ENCODE measurements around the gene RARB. TPM values are rescaled to one million over a fixed set of nuclear protein-coding genes. Genes with fewer than 3 reads are reported as not detected.

The RARB gene
- total RNA-seq, 3 donors from 2014 or later, result 0.18 TPM; not detected in 2

DNA sequence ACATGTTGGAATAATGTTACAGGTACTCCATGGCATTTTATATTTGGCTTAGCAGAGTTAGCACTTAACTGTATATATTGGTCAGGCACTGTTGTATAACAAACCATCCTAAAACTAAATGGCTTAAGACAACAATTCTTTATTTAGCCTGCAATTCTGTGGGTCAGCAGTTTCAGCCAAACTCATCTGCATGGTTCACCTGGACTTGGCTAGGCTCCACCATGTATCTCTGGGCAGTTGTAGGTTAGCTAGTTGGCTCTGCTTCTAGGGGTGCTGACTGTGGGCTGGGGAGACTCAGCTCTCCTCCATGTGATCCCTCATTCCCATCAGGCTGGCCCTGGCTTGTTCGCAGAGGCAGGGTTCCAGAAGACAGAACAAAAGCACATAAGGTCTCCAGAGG, 34.4 kb downstream of the RARB start:
- H3K9me3 Mint-ChIP-seq, result no peaks in the 10 kb centered on the region
- H3K4me1 Mint-ChIP-seq (ENCODE audit: low read depth), result no peaks in the 10 kb centered on the region
- no peaks in the 10 kb centered on the region for H3K27me3 Mint-ChIP-seq (ENCODE audit: low read depth)
- no peak for ATAC-seq
- no peak for DNase-seq
- H3K36me3 Mint-ChIP-seq (ENCODE audit: insufficient read depth), result no peaks in the 10 kb centered on the region
- no peak overlapping the region for H3K4me3 Mint-ChIP-seq

DNA sequence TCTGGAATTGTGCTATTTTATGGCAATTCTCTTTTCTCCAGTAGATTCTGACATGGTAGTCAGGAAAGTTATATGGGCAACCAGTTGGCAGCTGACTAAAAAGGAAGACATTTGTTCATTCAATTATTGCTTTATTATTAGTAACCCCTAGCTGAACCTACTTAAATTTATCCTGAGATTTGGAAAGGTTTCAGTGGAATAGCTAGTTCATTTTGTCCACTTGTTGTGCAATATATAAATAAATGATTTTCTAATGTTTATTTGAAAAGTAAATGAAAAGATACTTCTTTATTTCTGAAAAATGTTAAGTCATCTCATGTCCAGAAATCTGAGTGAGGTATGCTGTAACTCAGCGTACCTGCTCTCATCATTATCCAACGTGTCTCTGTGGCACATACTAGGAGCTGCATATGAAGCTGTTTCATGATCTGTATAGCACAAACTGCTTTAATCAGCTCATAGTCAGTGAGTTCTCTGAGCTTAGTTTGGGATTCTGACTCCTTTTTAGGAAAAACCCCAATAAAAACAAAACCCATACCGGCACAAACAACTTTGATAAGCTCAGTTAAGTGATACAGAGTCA, 35.9 kb downstream of the RARB start:
- Mint-ChIP-seq H3K9me3 (no peaks in the 10 kb centered on the region), H3K4me1 (ENCODE audit: low read depth) (no peaks in the 10 kb centered on the region), H3K4me3 (no peak overlapping the region), H3K27me3 (ENCODE audit: low read depth) (no peaks in the 10 kb centered on the region), H3K36me3 (ENCODE audit: insufficient read depth) (no peaks in the 10 kb centered on the region)
- no peak for DNase-seq
- no peak for ATAC-seq

DNA sequence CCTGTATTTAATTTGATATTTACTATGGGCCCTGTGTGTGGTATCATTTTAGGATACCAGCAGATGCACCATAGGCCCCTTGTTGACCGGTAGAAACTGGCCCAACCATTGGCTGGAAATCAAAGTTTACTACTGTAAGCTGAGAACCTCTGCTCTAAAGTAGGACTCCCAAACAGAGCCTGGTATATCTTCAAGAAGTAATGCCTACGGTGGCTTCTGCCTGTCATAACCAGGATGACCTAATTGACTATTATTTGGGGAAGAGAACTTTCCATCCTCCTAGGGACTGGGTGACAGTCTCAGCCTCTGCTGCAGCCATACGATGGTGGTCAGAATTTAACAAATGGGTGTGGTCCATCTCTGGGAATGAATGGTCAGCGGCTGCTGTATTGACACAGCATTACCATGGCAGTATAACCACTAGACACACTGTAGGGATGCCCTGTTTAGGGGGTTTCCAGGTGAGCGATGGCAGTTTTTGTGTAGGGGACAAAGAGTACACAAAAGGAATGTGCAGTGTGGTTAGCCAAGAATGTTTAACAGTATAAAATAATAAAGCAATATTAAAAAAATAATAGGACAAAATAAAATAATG, 37.3 kb downstream of the RARB start:
- H3K4me3 Mint-ChIP-seq, result no peak overlapping the region
- no peaks in the 10 kb centered on the region for H3K36me3 Mint-ChIP-seq (ENCODE audit: insufficient read depth)
- H3K4me1 Mint-ChIP-seq (ENCODE audit: low read depth), result no peaks in the 10 kb centered on the region
- ATAC-seq (no peak), DNase-seq (no peak)
- H3K27me3 Mint-ChIP-seq (ENCODE audit: low read depth), result peaks cover 1% of the 10 kb centered on the region
- no peaks in the 10 kb centered on the region for H3K9me3 Mint-ChIP-seq

DNA sequence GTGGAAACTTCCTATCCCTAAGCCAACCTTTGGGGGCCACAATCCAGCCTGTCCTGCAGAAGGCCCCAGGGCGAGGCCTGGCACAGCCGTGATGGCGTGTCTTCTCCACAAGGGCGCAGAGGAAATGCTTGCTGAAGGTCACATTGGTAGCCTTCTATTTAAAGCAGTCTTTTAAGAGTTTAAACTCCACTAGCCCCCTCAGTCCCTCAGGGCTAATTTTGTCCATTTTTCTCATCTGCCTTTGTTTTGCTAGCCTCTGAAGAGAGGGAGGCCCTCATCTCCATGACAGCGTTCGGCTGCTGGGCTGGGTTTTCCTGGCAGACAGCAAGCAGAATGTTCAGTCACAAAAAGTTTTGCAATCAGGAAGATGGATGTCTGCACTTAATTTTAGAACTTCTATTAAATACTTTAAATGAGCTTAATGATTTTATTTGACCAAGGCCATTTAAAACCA, 40.8 kb downstream of the RARB start:
- Mint-ChIP-seq H3K36me3 (ENCODE audit: insufficient read depth) (no peaks in the 10 kb centered on the region), H3K4me3 (no peak overlapping the region), H3K4me1 (ENCODE audit: low read depth) (peaks cover 3% of the 10 kb centered on the region), H3K27me3 (ENCODE audit: low read depth) (peaks cover 5% of the 10 kb centered on the region), H3K9me3 (no peaks in the 10 kb centered on the region)
- ATAC-seq (no peak), DNase-seq (no peak)

DNA sequence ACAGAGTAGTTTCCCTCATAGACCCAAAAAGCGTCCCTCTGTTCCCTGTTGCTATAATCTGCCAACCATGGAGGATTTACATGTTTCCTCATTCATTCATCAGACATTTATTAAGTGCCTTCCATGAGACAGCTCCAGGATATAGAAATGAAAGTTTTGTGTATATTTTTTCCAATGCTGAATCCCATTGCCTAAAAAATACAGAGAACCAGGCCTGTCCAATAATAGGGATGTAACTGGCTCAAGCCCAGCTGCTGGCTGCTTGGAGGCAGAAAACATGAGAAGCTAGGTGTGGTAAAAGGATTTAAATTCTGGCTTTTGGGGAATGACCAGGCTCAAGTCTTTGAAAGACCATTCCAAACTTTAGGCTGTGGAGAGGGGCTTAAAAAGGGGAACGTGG, 41.5 kb downstream of the RARB start:
- Mint-ChIP-seq H3K36me3 (ENCODE audit: insufficient read depth) (no peaks in the 10 kb centered on the region), H3K9me3 (no peaks in the 10 kb centered on the region), H3K27me3 (ENCODE audit: low read depth) (peaks cover 5% of the 10 kb centered on the region), H3K4me3 (no peak overlapping the region), H3K4me1 (ENCODE audit: low read depth) (peaks cover 3% of the 10 kb centered on the region)
- DNase-seq (no peak), ATAC-seq (no peak)

DNA sequence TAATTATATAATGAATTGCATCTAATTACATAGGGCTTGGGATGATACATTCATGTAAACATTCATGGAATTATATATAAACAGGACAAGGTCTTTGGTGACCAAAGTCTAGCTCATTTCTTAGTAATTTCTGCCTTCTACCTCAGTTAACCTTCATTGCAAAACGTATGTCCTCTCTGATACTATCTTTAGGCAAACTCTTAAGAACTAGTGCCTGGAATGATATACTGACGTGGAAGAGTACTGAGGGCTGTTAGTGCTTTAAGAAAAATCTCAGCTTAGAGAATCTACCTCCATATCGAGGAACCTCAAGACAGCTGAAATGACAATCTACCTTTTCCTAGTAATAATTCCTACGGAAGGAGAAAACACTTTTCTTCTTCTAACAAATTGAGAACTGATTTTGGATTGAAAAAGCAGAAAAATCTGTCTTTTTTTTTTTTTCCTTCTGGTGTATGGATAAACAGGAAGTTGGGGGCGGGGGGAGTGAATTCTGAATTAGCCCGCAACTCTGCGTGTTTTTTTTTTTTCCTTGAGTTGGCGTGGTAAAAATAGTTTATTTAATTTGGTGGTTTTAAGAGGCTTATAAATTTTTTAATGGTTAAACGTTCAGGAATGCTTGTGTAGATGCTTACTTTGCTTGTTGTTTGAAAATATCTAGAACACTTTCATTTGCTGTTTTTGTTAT, 43.2 kb downstream of the RARB start:
- DNase-seq (no peak), ATAC-seq (no peak)
- Mint-ChIP-seq H3K27me3 (ENCODE audit: low read depth) (peaks cover 5% of the 10 kb centered on the region), H3K36me3 (ENCODE audit: insufficient read depth) (no peaks in the 10 kb centered on the region), H3K9me3 (no peaks in the 10 kb centered on the region), H3K4me3 (no peak overlapping the region), H3K4me1 (ENCODE audit: low read depth) (peaks cover 3% of the 10 kb centered on the region)

DNA sequence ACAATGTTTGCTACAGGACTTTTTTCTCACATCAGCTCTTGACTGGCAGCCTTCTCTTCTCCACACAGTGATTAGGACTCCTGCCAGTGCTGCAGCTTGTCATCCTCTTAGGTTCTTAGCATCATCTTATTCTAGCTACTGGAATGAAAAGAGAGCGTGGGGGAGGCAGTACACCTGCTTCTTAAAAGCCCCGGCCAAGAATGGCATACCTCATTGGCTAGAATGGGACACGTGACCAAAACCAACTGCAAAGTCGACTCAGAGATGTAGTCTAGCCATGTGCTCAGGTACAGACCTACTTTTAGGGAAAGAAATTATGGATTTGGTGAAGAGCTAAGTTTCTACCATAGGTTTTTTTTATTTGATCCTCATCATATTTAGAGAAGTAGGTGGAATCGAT, 44.1 kb downstream of the RARB start:
- Mint-ChIP-seq H3K4me1 (ENCODE audit: low read depth) (peaks cover 3% of the 10 kb centered on the region), H3K27me3 (ENCODE audit: low read depth) (peaks cover 5% of the 10 kb centered on the region), H3K9me3 (no peaks in the 10 kb centered on the region), H3K36me3 (ENCODE audit: insufficient read depth) (no peaks in the 10 kb centered on the region), H3K4me3 (no peak overlapping the region)
- no peak for DNase-seq
- ATAC-seq, result no peak

DNA sequence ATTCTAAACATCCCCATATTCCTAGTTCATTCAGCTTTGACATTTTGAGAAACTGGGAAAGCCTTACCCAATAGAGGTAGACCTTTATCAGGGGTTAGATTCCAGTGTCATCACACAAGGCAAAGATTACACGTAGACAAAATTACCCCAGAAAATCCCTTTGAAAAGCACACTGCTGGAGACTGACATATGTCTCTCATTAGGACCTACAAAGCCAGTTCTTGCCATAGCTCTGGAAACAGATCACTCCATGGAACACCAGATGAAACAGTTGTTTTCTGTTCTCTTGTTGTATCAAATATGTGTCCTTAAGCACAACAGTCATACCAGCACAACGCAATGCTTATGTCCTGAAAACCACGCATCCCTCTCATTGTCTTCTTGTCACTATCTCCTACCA, 44.7 kb downstream of the RARB start:
- Mint-ChIP-seq H3K36me3 (ENCODE audit: insufficient read depth) (no peaks in the 10 kb centered on the region), H3K27me3 (ENCODE audit: low read depth) (peaks cover 5% of the 10 kb centered on the region), H3K9me3 (no peaks in the 10 kb centered on the region), H3K4me1 (ENCODE audit: low read depth) (peaks cover 3% of the 10 kb centered on the region), H3K4me3 (no peak overlapping the region)
- DNase-seq, result no peak
- no peak for ATAC-seq

DNA sequence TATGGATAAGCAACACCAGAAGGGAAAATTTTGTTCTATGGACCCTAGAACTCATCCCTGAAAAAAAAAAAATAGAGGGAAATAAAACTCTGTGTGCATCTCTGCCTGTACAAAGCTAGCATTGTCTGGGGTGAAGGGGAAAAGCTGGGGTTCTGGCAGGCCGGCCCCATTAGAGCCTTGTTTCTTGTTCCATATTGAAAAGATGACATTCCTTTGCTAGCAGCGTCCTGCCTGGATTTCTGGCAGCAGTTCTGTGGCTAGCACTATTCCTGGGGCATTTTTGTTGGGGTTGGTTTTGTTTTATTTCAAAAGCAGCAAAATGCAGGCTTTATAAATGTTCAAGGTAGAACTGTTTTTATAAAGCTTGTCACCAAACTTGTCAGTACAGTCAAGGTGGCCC, 45.2 kb downstream of the RARB start:
- no peaks in the 10 kb centered on the region for H3K9me3 Mint-ChIP-seq
- no peak for ATAC-seq

DNA sequence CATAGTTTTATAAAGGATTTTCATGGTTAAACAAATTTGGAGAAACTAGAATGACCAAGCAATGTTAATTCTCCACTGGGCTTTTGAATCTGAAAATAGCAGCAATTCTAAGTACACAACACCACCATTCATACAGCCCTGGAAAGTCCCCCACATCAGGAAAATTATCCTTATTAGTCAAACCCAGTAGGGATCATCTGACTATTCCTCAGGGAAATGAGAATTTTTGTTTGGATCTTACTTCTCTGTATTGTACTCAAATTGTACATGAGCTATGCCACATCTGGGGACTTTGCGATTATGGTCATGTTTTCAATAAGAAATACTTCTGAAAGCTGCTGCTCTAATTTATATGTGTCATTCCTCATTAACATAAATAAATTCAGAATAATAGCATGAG, 46.0 kb downstream of the RARB start:
- ATAC-seq (no peak), DNase-seq (no peak)
- H3K4me3 Mint-ChIP-seq, result no peak overlapping the region
- H3K9me3 Mint-ChIP-seq, result no peaks in the 10 kb centered on the region
- H3K36me3 Mint-ChIP-seq (ENCODE audit: insufficient read depth), result no peaks in the 10 kb centered on the region
- peaks cover 3% of the 10 kb centered on the region for H3K4me1 Mint-ChIP-seq (ENCODE audit: low read depth)
- peaks cover 5% of the 10 kb centered on the region for H3K27me3 Mint-ChIP-seq (ENCODE audit: low read depth)

More for the DNA sequence above, 45.2 kb downstream of the RARB start:
- H3K36me3 Mint-ChIP-seq (ENCODE audit: insufficient read depth), result no peaks in the 10 kb centered on the region
- H3K4me1 Mint-ChIP-seq (ENCODE audit: low read depth), result peaks cover 3% of the 10 kb centered on the region
- H3K4me3 Mint-ChIP-seq, result no peak overlapping the region
- H3K27me3 Mint-ChIP-seq (ENCODE audit: low read depth), result peaks cover 5% of the 10 kb centered on the region
- no peak for DNase-seq

DNA sequence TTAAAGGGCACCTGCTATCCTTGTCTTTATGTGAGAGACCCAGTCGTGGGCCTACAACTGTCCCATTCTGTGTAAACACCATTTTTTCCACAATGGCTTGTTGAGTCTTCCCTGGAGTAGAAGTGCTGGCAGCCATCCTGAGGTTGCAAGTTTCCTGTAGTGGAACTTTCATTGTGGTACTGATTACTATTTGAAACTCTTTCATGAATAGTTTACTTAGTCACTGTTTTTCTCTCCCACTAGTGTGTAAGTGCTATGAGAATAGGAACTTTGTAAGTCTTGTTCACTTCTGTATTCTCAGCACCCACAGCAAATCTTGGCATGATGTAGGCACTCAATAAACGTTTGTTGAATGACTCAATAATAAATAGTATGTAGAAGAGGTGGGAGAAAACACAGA, 48.6 kb downstream of the RARB start:
- H3K36me3 Mint-ChIP-seq (ENCODE audit: insufficient read depth), result no peaks in the 10 kb centered on the region
- H3K9me3 Mint-ChIP-seq, result no peaks in the 10 kb centered on the region
- DNase-seq, result no peak
- no peak overlapping the region for H3K4me3 Mint-ChIP-seq
- H3K27me3 Mint-ChIP-seq (ENCODE audit: low read depth), result peaks cover 6% of the 10 kb centered on the region
- H3K4me1 Mint-ChIP-seq (ENCODE audit: low read depth), result no peaks in the 10 kb centered on the region
- no peak for ATAC-seq

DNA sequence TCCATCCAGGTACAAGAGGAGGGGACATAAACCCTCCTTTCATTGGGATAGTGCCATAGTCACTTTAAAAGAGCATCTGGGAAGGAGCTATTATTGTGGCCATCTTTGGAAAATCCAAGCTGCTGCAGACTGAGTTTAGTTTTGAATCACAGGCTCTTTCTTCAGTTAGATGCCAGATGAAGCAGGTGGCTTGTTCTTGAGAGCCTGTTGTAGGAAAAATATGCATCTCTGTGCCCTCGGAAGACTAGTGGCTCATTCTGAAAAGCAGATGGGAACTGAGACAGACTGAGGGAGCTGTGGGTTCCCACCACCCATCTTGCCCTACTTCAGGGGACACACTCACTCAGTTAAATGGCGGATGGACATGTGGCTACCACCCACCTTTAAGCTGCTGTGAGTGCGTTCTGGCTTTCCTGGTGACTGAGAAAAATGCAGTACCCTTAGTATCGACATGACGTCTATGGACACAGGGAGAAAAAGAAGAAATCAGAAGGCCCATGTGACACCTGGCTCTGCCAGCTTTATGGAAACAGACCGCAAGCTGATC, 50.2 kb downstream of the RARB start:
- Mint-ChIP-seq H3K9me3 (no peaks in the 10 kb centered on the region), H3K4me1 (ENCODE audit: low read depth) (no peaks in the 10 kb centered on the region), H3K27me3 (ENCODE audit: low read depth) (peaks cover 8% of the 10 kb centered on the region), H3K4me3 (no peak overlapping the region), H3K36me3 (ENCODE audit: insufficient read depth) (no peaks in the 10 kb centered on the region)
- DNase-seq (no peak), ATAC-seq (no peak)

DNA sequence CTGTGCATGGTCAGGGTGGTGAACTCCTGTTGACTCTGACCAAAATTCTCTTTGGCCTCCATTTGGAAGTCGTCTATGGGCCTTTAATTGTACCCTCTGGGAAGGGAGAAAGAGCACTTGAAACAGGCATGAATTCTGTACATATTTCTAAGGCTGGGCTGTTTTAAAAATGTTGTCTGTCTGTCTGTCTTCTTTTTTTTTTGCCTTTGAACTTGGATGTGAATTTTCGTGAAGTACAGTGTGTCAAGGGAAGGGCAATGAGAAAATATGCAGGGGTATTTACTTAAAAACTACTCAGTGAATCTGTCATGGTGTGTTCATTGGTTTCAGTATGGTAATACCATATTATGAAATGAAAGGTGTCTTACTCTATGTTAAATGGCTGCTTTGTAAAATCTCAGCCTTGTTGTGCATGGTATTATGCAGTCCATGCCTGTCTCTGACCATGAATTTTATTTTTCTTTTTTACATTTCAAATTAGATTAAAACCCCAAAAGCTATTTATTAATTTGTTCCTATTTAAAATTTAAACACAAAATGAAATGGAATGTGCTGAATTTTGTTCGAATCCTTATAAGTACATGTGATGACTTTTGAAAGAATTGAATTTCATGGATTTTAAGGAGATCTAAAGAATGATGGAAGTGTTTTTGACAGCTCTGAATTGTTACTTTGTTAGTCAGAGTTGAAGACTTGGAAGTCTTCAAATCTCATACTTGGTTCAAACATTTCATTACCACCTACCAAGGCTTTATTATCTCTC, 51.1 kb downstream of the RARB start:
- H3K4me3 Mint-ChIP-seq, result no peak overlapping the region
- H3K36me3 Mint-ChIP-seq (ENCODE audit: insufficient read depth), result no peaks in the 10 kb centered on the region
- no peaks in the 10 kb centered on the region for H3K9me3 Mint-ChIP-seq
- no peaks in the 10 kb centered on the region for H3K4me1 Mint-ChIP-seq (ENCODE audit: low read depth)
- DNase-seq (no peak), ATAC-seq (no peak)
- H3K27me3 Mint-ChIP-seq (ENCODE audit: low read depth), result peaks cover 4% of the 10 kb centered on the region

DNA sequence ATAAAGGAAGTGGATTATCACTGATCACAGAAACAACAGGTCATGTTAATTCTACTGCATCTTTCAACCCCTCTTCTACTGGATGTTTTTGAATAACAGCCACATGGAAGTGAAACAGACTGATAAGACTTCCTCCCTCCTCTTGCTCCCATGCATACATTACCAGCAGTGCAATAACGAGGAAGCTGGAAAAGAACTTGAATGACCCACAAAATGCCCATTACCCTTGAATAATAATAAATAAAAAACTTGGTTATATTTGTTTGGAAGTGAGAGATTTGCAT, 51.6 kb downstream of the RARB start:
- H3K4me1 Mint-ChIP-seq (ENCODE audit: low read depth), result no peaks in the 10 kb centered on the region
- H3K4me3 Mint-ChIP-seq, result no peak overlapping the region
- H3K36me3 Mint-ChIP-seq (ENCODE audit: insufficient read depth), result no peaks in the 10 kb centered on the region
- ATAC-seq (no peak), DNase-seq (no peak)
- no peaks in the 10 kb centered on the region for H3K9me3 Mint-ChIP-seq
- H3K27me3 Mint-ChIP-seq (ENCODE audit: low read depth), result peaks cover 4% of the 10 kb centered on the region

Data from activated T-cell treated with anti-CD3 and anti-CD28 coated beads, Interleukin-2, amount 50 U/mL, for 4 hours (primary cell).